HG02571 (cell line): ENCODE results near the gene ASAP2.

Experiments
- ATAC-seq: cut with Tn5 transposase; IDR thresholded peaks from one replicate; pipeline ENCODE4 v1.9.1; 2021; ENCODE audit warnings: mild to moderate bottlenecking, moderate library complexity; ENCODE audit not compliant: unreplicated experiment

ASAP2 gene

DNA sequence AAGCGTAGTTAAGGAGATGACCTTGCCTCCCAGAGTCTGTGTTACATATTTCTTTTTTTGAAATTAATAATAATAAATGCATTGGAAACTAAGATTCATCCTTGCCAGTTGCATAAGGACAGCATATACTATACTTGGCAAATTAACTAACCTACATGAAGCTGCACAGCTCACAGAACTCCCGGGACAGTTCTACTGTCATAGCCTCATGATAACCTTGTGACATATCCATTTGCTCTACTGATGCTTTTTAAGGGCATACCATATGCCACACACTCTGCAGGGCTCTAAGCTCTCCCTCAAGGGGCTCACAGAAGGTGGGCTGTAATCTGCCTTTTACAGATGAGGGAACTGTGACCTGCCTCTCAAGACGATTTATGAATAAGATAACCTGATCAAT is 212.9 kb downstream of the ASAP2 start:
- ATAC-seq, result no peak

DNA sequence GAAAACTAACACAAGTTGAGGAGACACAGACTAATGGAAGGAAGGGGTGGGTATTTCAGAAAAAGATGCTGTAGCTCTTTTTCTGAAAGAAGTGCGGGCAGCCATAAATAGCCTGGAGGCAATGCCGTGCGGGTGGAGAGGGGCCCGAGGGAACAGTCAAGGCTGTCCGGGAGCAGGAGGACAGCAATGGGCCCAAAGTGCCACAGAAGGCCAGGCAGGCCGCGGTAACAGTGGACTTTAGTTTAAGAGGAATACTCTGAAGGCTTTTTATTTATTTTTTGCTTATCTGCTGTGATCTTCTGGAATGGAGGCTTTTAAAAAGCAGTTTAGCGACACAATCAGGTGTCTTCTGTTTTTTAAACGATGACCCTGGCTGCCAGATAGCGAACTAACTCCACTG is 213.9 kb downstream of the ASAP2 start:
- no peak for ATAC-seq

DNA sequence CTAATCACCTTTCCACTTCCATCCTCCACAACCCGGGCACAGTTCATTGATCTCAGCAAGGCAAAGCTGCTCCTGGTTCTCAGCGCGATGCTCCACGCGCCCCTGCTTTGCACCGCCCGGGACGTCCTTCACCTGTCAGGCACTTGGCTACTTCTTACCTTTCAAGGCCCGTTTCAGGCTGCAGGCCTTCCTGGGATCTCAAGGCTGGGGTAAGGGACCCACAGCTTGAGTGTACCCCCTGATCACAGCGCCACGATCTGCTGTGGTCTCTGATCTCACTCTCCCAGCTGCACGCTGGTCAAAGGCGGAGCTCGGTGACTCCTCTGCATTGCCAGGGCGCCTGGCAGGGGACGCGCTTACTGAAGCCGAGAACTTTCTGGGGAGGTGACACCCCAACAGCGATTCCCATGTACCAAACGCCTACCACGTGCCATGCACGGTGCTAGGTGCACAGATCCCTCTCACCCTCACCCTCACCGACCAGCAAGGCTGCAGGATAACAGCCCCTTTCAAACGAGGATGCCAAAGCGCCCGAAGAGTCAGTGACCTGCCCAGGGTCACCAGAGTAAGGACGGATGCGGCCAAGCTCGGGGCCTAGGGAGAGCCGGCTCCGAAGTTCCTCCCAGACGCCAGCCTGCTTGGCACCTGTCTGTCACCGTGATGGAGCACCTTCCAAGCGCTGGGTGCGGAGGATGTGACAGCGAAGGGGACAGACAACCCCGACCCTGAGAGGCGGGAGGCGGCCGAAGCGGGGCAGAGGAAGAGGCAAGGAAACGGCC is 215.9 kb downstream of the ASAP2 start:
- peak; percentile 28 for ATAC-seq

DNA sequence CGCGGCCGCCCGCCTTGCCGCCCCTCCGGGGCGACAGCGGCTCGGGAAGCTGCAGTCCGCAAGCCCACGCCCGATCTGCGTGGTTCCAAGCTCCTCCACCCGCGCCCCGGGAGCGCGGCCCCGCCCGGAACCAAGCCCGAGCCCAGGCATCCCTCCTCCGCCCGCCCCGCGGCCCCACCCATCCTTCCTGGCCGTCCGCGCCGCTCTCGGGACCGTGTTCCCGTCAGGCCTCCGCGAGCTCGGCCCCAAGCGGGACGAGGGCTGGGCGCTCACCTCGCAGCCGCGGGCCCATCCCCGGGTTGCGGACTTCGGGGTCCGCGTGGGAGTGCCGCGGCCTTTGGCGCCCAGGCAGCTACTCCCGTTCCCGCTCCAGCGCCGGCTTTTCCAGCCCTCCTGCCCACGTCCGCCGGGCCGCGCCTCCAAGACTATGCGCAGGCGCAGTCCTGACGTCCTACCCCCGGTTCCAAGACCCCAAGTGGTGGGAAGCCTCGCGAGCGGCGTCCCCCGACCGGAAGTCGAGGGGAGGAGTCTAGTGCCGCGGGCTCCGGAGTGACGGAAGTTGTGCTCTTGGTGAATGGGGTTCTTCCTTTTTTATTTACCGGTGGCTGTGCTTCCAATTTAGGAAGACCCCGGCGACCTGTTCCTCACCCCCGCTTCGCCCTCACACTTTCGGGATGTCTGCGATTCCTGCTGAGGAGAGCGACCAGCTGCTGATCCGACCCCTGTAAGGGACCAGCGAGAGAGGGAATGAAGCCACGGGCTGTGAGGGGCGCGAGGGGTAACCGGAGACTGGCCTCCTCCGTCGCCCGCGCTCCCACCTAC is 216.7 kb downstream of the ASAP2 start, which contains the start of the genes CPSF3 and ITGB1BP1:
TSS of gene CPSF3 (plus strand) at position 555 of the 822 bp plus-strand sequence. CDS start at position 675, 120 bp downstream.
TSS of gene ITGB1BP1 (minus strand) at position 429 of the 822 bp plus-strand sequence. CDS start 4,831 bp downstream, outside the sequence.
- peak; percentile 81 for ATAC-seq

DNA sequence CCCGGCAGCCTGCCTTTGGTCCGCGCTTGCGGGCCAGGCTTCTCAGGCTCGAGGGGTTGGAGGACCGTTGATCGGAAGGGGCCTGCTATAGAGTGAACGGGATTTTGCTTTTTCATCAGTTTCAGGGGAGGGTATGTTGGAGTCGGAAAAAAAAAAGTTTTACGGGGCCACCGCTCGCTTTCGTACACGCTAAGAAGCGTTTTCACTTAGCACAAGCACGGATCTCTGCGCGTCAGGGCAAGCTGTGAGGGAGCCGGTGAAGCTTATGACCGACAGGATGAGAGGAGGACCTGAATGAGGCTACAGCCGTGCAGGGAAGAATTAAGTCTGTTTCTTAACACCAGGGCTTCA is 217.3 kb downstream of the ASAP2 start:
- peak; percentile 6 for ATAC-seq

DNA sequence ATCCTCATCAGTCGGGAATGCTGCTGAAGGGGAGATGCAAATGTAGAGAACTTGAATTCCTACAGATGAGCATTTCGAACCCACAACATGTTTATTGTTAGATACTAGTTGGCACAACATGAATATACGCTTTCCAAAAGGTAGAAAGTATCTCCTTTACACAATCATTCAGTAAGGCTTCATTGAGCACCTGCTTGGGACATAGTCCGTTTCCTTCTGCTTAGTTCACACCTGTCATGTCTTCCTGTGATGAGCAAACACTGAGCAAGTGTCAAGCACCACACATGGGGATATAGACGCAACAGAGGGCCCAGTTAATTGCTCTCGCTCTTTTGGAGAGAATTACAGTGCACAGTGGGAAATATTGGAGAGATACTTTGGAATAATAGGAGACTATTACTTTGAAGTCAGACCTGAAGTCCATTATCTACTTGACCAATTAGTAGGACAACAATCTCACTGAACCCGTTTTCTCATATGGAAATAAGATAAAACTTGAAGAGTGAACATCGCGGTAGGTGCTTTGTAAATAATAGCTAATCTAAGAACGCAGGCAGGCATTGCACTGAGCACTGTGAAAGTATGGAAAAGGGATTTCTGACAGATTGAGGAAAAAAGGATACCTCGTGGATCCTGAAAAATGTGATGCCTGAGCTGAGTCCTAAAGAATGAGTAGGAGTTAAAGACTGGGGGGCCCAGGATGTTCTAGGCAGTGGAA is 218.0 kb downstream of the ASAP2 start:
- ATAC-seq, result no peak

DNA sequence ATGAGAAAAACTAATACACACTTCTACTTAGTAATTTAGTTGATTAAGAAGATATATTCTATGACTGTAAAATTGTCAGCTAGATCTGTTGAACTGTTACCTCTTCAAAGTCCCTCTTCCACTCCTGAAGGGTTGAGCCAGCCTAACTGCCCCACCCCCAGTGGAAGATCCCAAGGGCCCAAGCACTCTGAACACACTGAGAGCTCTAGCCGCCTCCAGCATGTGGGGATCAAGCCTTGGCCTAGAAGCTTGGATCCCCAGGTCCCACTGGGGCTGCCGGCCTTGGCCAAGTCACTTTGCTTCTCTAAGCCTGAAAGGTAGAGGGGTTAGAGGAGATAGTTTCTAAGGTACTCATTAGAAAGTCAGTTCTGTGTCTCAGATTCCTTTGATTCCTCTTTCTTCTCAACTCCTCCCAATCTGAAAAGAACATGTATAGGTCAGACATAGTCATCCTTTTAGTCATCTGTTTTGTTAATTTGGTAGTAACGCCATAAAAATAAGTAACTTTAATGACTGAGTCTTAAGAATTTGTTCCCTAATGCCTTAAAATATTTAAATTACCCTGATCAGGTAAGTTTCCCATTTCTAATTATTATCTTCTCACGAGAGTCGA is 222.5 kb downstream of the ASAP2 start:
- ATAC-seq, result no peak

DNA sequence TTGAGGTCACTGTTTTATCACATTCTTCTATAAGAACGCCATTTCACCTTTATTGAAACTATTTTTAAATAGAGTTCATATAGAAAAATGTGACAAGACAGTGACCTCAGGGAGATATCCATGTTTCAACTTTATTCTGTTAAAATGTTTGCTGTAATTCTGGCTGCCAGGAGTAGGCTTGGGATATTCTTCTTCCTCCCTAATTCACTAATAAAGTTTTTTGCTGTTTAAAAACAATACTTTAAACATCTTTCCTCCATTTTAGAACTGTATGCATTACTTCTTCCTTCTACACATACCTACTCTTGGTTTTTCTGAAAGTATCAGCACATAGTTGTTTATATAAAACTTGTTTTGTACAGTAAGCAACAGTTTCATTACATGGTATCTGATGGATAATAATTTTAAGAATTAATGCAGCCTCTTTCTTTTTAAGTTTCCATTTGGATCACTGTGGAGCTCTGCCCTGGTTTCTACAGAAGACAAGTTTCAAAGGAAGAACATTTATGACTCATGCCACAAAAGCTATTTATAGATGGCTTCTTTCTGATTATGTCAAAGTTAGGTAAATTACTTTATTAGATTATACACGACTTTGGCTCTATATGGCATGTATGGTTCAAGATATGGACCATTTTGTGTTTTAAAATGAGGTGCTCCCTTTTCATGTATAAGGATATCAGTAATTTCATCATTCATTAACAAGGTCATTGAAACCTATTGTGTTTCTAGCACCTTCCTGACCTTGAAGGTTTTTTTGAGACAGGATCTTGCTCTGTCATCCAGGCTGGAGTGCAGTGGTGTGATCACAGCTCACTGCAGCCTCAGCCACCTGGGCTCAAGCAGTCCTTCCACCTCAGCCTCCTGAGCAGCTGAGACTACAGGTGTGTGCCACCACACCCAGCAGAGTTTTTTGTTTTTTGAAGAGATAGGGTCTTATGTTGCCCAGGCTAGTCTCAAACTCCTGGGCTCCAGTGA is 224.0 kb downstream of the ASAP2 start:
- no peak for ATAC-seq

DNA sequence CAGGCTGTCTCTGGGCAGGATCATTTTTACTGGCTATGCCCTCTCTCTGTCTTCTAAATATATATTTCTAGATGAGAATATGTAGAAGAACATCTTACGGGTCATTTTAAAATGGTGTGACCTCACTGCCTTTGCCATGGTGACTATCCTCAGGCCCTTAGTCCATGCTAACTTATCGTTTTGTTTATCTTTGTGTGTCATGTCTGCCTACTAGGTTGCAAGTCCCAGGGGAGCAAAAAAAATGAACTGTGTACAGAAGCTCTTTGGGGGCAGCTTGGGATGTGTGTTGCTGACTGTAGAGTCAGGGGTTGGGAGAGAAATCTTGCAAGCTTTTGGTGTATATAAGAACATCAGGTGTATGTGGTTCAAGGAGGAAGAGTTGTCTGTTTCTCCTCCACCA is 227.9 kb downstream of the ASAP2 start:
- no peak for ATAC-seq

DNA sequence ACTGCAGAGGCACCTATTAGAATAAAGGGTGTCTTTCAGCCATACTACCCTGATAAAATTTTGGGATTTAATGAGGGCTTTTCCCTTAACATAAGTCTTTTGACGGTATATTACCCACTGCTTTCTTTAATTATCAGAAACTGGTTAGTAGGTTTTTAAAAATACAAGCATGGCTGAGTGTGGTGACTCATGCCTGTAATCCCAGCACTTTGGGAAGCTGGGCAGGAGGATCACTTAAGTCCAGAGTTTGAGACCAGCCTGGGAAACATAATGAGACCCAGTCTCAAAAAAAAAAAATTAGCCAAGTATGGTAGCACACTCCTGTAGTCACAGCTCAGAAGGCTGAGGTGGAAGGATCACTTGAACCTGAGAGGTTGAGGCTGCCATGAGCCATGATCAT is 232.9 kb downstream of the ASAP2 start:
- no peak for ATAC-seq

DNA sequence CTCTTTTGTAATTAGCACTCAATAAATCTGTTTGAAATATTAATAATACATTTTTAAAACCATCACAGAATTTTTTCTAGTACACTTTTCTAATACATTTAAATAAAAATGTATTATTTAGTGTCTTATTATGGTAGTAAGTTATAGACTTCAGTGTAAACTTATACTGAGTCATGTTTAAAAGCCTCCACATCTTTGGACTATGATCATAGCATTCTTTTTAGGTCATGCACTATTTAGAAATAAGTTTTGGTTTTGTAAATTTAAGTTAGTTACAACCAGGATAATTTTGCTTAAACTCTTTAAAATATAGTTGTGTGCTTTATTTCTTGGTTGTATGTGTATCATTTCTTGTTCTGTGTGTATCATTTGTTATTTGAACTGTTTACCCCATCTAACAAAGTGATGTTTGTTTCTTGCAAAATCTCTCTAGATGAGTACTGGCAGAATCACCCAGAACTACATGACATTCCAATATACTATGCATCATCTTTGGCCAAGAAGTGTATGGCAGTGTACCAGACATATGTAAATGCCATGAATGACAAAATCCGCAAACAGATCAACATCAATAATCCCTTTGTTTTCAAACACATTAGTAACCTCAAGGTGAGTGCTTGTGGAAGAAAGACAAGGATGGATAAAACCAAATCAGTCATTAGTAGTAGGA is 233.6 kb downstream of the ASAP2 start:
- no peak for ATAC-seq

DNA sequence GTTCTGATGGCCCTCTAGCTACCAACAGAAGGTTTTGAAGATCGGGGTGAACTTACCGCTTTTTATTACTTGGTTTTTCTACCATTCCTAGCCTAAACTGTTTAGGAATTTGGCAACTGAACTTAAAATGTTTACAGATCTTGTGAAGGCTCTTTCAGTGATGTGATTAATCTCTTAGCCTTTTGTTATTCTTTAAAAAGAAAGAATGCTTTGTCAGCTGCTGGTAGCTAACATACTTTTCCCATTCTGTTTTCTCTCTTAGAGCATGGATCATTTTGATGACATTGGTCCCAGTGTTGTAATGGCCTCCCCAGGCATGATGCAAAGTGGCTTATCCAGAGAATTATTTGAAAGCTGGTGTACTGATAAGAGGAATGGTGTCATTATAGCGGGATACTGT is 234.9 kb downstream of the ASAP2 start:
- no peak for ATAC-seq

DNA sequence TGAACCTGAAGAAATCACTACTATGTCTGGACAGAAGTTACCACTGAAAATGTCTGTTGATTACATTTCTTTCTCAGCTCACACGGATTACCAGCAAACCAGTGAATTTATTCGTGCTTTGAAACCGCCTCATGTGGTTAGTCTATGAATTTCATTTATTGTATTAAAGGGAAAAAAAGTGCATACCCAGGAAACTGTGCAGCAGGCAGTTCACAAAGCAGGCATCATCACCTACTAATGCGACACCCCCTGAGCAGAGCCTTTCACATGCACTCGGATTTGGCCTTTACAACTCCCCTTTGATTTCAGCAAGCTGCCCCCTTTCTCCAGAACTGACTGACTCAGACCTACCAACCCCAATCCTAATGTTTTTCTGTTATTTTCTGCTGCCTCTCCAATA is 236.9 kb downstream of the ASAP2 start:
- ATAC-seq, result no peak

DNA sequence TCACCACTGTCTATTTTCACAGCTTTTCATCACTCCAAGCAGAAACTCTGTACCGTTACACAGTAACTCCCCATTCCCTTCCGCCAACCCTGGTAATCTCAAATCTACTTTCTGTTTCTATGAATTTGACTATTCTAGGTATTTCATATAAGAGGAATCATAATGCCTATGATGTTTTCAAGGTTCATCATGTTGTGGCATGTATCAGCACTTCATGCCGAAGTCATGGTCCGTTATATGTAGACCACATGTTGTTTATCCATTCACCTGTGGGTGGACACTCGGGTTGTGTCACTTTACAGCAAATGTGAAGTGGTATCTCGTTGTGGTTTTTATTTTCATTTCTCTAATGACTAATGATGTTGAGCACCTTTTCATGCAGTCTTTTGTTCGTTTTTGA is 238.5 kb downstream of the ASAP2 start:
- ATAC-seq, result no peak

DNA sequence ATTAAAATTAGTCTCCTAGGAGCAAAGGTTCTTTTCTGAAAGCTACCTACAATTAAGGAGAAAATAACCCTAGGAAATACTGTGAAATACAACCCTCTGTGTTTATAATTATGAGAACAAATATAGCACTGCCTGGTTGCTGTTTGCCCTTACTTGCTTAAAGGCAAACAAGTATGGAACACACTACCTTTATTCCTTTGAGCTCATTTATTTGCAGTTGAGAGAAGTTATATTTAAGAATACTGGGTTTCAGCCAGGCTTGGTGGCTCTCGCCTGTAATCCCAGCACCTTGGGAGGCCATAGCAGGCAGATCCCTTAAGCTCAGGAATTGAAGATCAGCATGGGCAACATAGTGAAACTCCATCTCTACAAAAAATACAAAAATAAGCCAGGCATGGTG is 244.6 kb downstream of the ASAP2 start:
- no peak for ATAC-seq
